HL-60/S4 treated with phorbol 12-myristate 13-acetate at 8.2 ng/mL for 4 days and 3 days (cell line): Measurements from ENCODE around the gene ZNF689.
"Not testable (repeated sequence)": the region's sequence is repeated elsewhere in the genome, so short reads cannot be mapped to it uniquely, and the experiment has no call there.

Experiments used
- in situ Hi-C: fragments of 300-500 bp; cut with MboI; formaldehyde crosslinking; loops from 2 replicates; pipeline ENCODE4 v1.15.0; 2022; ENCODE audit warnings: low sequenced_read_pairs

ZNF689 gene

DNA sequence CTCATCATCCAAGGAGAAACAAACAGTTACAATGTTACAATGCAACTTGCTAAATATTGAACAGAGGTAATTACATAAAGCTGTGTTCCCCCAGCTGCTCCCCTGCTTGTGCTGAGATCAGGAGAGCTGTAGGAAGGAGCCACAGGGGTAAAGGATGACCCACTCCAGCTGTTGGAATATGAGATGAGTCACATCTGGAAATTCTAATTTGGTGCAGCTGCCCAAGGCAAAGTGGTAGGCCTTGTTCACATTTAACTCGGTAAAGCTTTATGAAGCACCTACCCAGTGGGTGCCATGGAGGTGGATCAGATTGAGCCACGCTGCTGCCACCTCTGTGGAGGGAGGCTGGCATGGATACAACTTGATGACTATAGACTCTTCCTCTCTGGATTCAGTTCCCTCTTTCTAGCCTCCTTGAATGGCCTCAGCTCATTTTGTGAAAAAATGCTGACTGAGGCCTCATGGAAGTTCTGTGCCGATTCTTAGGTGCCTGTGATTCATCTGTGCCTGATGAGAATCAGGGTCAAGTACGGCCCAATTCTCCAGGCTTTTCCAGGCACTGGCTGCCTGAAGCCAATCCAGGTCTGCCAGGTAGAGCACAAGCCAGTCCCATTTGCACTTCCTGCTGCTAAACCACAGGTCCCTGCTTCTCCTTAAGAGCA lies 7.4 kb downstream of the ZNF689 start:
- in situ Hi-C loops = loop anchor here (10.0 to 25.0 kb wide), 2 partner anchors 158 to 465 kb away; partner anchors contain the start of gene SEPHS2

GRCh38 chr16:30601966-30602365 lies 8.2 kb downstream of the ZNF689 start:
- in situ Hi-C loops = loop anchor here (10.0 to 25.0 kb wide), 2 partner anchors 157 to 465 kb away; partner anchors contain the start of gene SEPHS2

DNA sequence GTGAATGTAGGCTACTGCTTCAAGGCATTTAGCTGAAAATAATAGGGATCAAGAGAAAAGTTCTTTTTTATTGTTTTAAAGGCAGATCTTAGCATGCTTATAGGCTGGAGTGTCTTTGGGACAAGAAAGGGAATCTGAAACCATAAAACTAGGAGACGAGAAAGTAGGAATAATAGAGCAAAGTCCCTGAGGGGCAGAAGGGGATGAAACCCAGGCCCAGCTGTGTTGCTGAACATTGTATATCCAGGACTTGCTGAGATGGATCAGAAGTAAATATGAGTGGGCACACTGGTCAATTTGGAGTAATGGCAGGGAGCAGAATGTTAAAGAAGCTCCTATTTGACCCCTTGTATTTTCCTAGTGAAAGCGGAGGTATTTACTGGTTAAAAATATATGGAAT lies 9.3 kb downstream of the ZNF689 start:
- in situ Hi-C loops = loop anchor here (10.0 to 25.0 kb wide), 2 partner anchors 156 to 464 kb away; partner anchors contain the start of gene SEPHS2

- in situ Hi-C loops = loop anchor here (10.0 to 25.0 kb wide), 2 partner anchors 155 to 463 kb away; partner anchors contain the start of gene SEPHS2
Observed at GRCh38 chr16:30600215-30600614, 10.0 kb downstream of the ZNF689 start.

- in situ Hi-C loops = no loop called here
Observed at GRCh38 chr16:30592871-30593270, 17.3 kb downstream of the ZNF689 start.

DNA sequence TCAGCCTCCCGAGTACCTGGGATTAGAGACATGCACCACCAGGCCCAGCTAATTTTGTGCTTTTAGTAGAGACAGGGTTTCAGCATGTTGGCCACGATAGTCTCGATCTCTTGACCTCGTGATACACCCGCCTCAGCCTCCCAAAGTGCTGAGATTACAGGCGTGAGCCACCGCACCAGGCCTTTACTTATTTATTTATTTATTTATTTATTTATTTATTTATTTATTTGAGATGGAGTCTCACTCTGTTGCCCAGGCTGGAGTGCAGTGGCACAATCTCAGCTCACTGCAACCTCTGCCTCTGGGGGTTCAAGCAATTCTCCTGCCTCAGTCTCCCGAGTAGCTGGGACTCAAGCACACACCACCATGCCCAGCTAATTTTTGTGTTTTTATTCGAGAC lies 19.3 kb downstream of the ZNF689 start:
- in situ Hi-C loops = not testable (repeated sequence)

- in situ Hi-C loops = not testable (repeated sequence)
Observed at GRCh38 chr16:30589582-30589981, 20.6 kb downstream of the ZNF689 start.

- in situ Hi-C loops = no loop called here
Observed at GRCh38 chr16:30588651-30589050, 21.5 kb downstream of the ZNF689 start.

- in situ Hi-C loops = no loop called here
Observed at GRCh38 chr16:30585400-30586191, 24.6 kb downstream of the ZNF689 start, which contains the start of gene ZNF785. Gene ZNF785, minus strand, starts transcription at chr16:30585697. Its CDS starts 86 bp downstream, at chr16:30585611.

GRCh38 chr16:30585022-30585399 lies 25.2 kb downstream of the ZNF689 start:
- in situ Hi-C loops = no loop called here

DNA sequence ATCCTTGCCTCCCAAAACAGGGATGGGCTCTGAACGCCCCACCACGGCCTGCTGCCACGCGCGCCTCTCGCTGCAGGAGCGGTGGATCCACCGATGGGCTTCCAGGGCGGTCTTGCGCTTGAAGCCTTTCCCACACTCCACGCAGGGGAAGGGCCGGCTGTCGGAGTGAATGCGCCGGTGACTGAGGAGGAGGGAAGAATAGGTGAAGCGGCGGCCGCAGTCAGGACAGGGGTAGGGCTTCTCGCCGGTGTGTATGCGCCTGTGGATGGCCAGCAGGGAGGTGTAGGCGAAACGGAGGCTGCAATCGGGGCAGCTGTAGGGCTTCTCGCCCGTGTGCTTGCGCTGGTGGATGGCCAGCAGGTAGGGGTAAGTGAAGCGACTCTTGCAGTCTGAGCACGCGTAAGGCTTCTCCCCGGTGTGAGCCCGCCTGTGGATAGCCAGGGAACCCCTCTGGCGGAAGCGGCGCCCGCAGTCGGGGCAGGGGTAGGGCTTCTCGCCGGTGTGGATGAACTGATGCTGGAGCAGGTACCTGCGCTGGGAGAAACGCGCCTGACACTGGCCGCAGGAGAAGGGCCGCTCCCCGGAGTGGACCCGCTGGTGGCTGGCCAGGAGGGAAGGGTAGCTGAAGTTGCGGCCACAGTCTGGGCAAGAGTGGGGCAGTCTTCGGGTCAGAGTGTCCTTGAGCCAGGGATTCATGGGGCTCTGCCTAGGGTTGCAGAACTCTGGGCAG lies 27.4 kb downstream of the ZNF689 start:
- in situ Hi-C loops = no loop called here

GRCh38 chr16:30581457-30581856 lies 28.7 kb downstream of the ZNF689 start:
- in situ Hi-C loops = no loop called here

DNA sequence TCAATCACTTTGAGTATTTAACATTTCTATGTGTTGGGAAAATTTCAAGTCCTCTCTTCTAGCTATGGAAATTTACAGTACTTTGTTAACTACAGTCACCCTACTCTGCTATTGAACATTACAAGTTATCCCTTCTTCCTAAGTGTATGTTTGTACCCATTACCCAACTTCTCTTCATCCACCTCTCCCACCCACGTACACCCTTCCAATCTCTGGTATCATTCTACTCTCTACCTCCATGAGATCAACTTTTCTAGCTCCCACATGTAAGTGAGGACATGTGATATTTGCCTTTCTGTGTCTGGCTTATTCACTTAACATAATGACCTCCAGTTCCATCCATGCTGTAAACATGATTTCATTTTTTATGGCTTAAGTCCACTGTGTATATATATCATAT lies 35.5 kb downstream of the ZNF689 start:
- in situ Hi-C loops = no loop called here

GRCh38 chr16:30571445-30572322 lies 38.5 kb downstream of the ZNF689 start, which contains the start of gene ZNF688:
Gene ZNF688, minus strand, starts transcription at chr16:30571714. Its CDS starts 85 bp downstream, at chr16:30571629.
- in situ Hi-C loops = no loop called here

GRCh38 chr16:30570636-30571444 lies 39.3 kb downstream of the ZNF689 start:
- in situ Hi-C loops = no loop called here

- in situ Hi-C loops = no loop called here
Observed at GRCh38 chr16:30569746-30570635, 40.2 kb downstream of the ZNF689 start.

- in situ Hi-C loops = no loop called here
Observed at GRCh38 chr16:30569281-30569680, 40.9 kb downstream of the ZNF689 start.

- in situ Hi-C loops = no loop called here
Observed at GRCh38 chr16:30567991-30568638, 42.1 kb downstream of the ZNF689 start.
